Esophagus squamous epithelium (tissue), 5 donors: ENCODE measurements around the gene BRPF1. TPM values are rescaled to one million over a fixed set of nuclear protein-coding genes. Genes with fewer than 3 reads are reported as not detected.

ENCODE experiments used
- DNase-seq: peaks from one replicate; lab custom pipeline; 2025; lab: John Stamatoyannopoulos, UW
- H3K27ac ChIP-seq, 4 donors: fragments of 200-600 bp; sonication (generic); one replicate each; pipeline ENCODE4 v1.5.1; 2016 to 2019; ENCODE audit warnings: mild to moderate bottlenecking in 1 of 4
- H3K27me3 ChIP-seq, 4 donors: fragments of 200-600 bp; sonication (generic); 1 replicate in 3 of 4; 2 replicates in 1 of 4; pipeline versions ENCODE4 v1.5.1 to v1.6.0; 2017 to 2021; ENCODE audit warnings: antibody characterized with exemption in 1 of 4
- H3K36me3 ChIP-seq, 3 donors: fragments of 200-600 bp; sonication (generic); one replicate each; pipeline ENCODE4 v1.5.1; 2016 to 2019
- H3K4me1 ChIP-seq, 3 donors: fragments of 200-600 bp; sonication (generic); one replicate each; pipeline ENCODE4 v1.5.1; 2017 to 2019
- H3K4me3 ChIP-seq, 4 donors: fragments of 200-600 bp; sonication (generic); 1 replicate in 3 of 4; 2 replicates in 1 of 4; pipeline ENCODE4 v1.5.1; 2016 to 2019; ENCODE audit warnings: mild to moderate bottlenecking in 2 of 4, moderate library complexity in 1 of 4
- H3K9me3 ChIP-seq, 3 donors: fragments of 200-600 bp; sonication (generic); one replicate each; pipeline ENCODE4 v1.5.1; 2016 to 2019
- CTCF ChIP-seq, 6 experiments: fragments of 450-650 bp in 4 of 6; fragments of 200-600 bp in 2 of 6; sonication (generic) in 2 of 6; IDR thresholded peaks; one replicate each; pipeline ENCODE4 v1.5.1; 2016 to 2019; ENCODE audit warnings: antibody characterized with exemption in 6 of 6, mild to moderate bottlenecking in 4 of 6, moderate library complexity in 4 of 6
- POLR2A ChIP-seq, 4 donors: fragments of 450-650 bp; IDR thresholded peaks; one replicate each; pipeline ENCODE4 v1.6.1; 2017; ENCODE audit warnings: antibody characterized with exemption in 4 of 4, mild to moderate bottlenecking in 4 of 4, moderate library complexity in 3 of 4
- WGBS, 2 donors: methylation state at CpG; one replicate each; pipeline ENCODE4 v1.1.5; 2018; 5-methylcytosine and 5-hydroxymethylcytosine counted together
- intact Hi-C: fragments of 100-400 bp; cut with DNase I; formaldehyde crosslinking; loops from one replicate; pipeline ENCODE4 v1.15.0; 2022
- total RNA-seq, 4 donors: library from RNA; depleted of rRNA; stranded (reverse); fragments of >200 nt; gene quantifications; one replicate each; pipeline ENCODE4 v1.1.0, GENCODE V29; 2016
- donor health status: DM: yes; HTN: yes; CAD: no.

The BRPF1 gene
- total RNA-seq, 4 donors from 2014 or later, result 9.8 to 18.3 (median 15.4) TPM

GRCh38 chr3:9725775-9726515, 5.6 kb upstream of the BRPF1 start:
- TF ChIP-seq POLR2A (IDR thresholded peaks at IDR 0.05), result no peak
- TF ChIP-seq CTCF (IDR thresholded peaks at IDR 0.05), result no peak
- Histone ChIP-seq H3K9me3 (no peaks in the 10 kb centered on the region), H3K27me3 (no peaks in the 10 kb centered on the region), H3K4me1 (peaks cover 0 to 8% (median 0%) of the 10 kb centered on the region in 3 donors), H3K27ac (no peak overlapping the region), H3K4me3 (no peak overlapping the region), H3K36me3 (no peaks in the 10 kb centered on the region)
- intact Hi-C loops, result no loop called here
- DNase-seq, result no peak
- WGBS, 2 donors, result 85 to 90% methylated on average over 1 to 4 of the region's 4 CpGs

GRCh38 chr3:9727041-9727595, 4.4 kb upstream of the BRPF1 start:
- WGBS, 2 donors, result 13% methylated on average over 11 of the region's 11 CpGs
- H3K9me3 ChIP-seq, result no peaks in the 10 kb centered on the region
- intact Hi-C loops, result no loop called here
- H3K4me3 ChIP-seq, result no peak overlapping the region
- H3K36me3 ChIP-seq, result no peaks in the 10 kb centered on the region
- no peaks in the 10 kb centered on the region for H3K27me3 ChIP-seq
- H3K4me1 ChIP-seq, result peaks cover 0 to 10% (median 1%) of the 10 kb centered on the region in 3 donors
- TF ChIP-seq CTCF (IDR thresholded peaks at IDR 0.05) (peak in 2 of 6 experiments; percentile 14 to 33), POLR2A (IDR thresholded peaks at IDR 0.05) (no peak)
- no peak for DNase-seq
- H3K27ac ChIP-seq, result no peak overlapping the region

GRCh38 chr3:9727743-9728142, 3.8 kb upstream of the BRPF1 start:
- H3K27me3 ChIP-seq, result no peaks in the 10 kb centered on the region
- no peak overlapping the region for H3K27ac ChIP-seq
- intact Hi-C loops, result no loop called here
- TF ChIP-seq POLR2A (IDR thresholded peaks at IDR 0.05) (no peak), CTCF (IDR thresholded peaks at IDR 0.05) (no peak)
- WGBS, 2 donors, result 84 to 88% methylated on average over 2 of the region's 2 CpGs
- no peaks in the 10 kb centered on the region for H3K9me3 ChIP-seq
- H3K36me3 ChIP-seq, result no peaks in the 10 kb centered on the region
- no peak overlapping the region for H3K4me3 ChIP-seq
- peaks cover 6 to 16% (median 8%) of the 10 kb centered on the region in 3 donors for H3K4me1 ChIP-seq
- no peak for DNase-seq

GRCh38 chr3:9729419-9729818, 2.1 kb upstream of the BRPF1 start:
- H3K9me3 ChIP-seq, result no peaks in the 10 kb centered on the region
- H3K4me3 ChIP-seq, result no peak overlapping the region
- no peaks in the 10 kb centered on the region for H3K27me3 ChIP-seq
- TF ChIP-seq POLR2A (IDR thresholded peaks at IDR 0.05) (no peak), CTCF (IDR thresholded peaks at IDR 0.05) (no peak)
- no peak for DNase-seq
- no peak overlapping the region for H3K27ac ChIP-seq
- WGBS, 2 donors, result 86 to 88% methylated on average over 4 to 9 of the region's 10 CpGs
- peaks cover 0 to 7% (median 0%) of the 10 kb centered on the region in 3 donors for H3K36me3 ChIP-seq
- intact Hi-C loops, result no loop called here
- peaks cover 14 to 33% (median 20%) of the 10 kb centered on the region in 3 donors for H3K4me1 ChIP-seq

- no peak for DNase-seq
- intact Hi-C loops, result no loop called here
- Histone ChIP-seq H3K4me1 (peaks cover 14 to 42% (median 20%) of the 10 kb centered on the region in 3 donors), H3K27ac (peak overlapping the region; percentile 91 to 98 (median 94)), H3K4me3 (peak overlapping the region; percentile 69 to 100 (median 75)), H3K27me3 (no peaks in the 10 kb centered on the region), H3K9me3 (no peaks in the 10 kb centered on the region), H3K36me3 (peaks cover 0 to 20% (median 8%) of the 10 kb centered on the region in 3 donors)
- 1% methylated on average over 16 of the region's 17 CpGs for WGBS, 2 donors
- TF ChIP-seq CTCF (IDR thresholded peaks at IDR 0.05) (no peak), POLR2A (IDR thresholded peaks at IDR 0.05) (no peak)
Observed at GRCh38 chr3:9730657-9731205, 804 bp upstream of the BRPF1 start.
